ENCODE results near the gene ELF3.
A peak's percentile ranks its signal among the peaks of the same experiment; 100 is the strongest.
"Not testable (repeated sequence)": the region's sequence is repeated elsewhere in the genome, so short reads cannot be mapped to it uniquely, and the experiment has no call there.

The ELF3 gene
- total RNA-seq: 0.80 to 1.4 (median 0.96) reads per million in 4 donors

DNA sequence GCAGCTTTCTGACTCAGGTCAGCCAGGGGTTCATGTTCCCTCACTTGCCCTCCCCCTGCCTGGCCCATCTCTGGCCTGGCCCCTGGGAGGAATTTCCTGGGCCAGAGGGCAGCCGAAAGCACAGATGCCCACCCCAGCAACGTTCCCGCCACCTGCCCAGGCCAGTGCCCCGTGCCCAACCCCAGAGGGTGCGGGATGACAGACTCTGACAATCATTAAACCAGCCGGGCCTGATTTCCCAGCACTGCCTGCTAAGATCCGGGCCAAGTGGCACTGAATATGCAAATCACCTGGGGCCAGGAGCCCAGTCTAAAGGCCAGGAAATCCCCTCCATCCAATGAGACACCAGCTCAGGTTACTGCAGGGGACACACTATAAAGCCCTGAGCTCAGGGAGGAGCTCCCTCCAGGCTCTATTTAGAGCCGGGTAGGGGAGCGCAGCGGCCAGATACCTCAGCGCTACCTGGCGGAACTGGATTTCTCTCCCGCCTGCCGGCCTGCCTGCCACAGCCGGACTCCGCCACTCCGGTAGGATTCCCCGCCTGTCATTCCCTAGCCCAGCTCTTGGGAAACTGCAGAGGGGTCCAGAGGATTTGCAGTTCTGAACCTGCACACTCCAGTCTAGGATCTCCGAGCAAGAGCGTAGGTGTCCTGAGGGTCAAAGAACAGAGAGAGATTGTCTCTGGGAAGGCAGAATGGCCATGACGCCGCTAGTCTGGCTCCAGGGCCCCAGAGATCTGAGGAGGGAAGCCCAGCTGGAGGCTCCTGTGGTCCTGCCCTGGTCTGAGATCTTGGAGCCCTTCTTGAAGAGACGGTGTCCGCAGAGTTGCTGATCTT, at the start of gene ELF3:
ELF3 (plus strand) TSS at position 408 of the 836 bp plus-strand sequence. CDS start 550 bp downstream, outside the sequence.
- no peak for DNase-seq

DNA sequence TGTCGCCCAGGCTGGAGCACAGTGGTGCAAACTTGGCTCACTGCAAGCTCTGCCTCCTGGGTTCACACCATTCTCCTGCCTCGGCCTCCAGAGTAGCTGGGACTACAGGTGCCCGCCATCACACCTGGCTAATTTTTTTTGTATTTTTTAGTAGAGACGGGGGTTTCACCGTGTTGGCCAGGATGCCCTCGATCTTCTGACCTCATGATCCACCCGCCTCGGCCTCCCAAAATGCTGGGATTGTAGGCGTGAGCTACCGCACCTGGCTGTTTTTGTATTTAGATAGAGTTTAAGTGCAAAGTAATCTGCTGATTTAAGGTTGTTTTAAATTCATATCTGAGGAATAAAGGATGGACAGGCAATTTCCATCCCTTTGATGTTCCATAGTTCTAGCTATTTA, 48.0 kb upstream of the ELF3 start:
- DNase-seq: not testable (repeated sequence)

DNA sequence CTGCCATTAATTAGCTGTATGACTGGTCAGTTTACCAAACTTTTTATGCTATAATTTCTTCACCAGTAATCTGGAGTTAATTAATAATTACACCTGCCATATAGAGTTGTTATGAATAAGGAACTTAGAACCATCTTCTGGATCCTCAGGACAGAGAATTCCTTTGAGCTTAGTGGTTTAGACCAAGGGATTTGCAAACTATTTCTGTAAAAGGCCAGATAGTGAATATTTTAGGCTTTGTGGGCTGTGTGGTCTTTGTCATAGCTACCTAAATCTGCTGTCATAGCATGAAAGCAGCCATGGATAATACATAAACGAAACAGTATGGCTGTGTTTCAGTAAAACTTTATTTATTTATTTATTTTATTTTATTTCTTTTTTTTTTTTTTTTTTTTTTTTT, 46.1 kb upstream of the ELF3 start:
- no peak for DNase-seq

DNA sequence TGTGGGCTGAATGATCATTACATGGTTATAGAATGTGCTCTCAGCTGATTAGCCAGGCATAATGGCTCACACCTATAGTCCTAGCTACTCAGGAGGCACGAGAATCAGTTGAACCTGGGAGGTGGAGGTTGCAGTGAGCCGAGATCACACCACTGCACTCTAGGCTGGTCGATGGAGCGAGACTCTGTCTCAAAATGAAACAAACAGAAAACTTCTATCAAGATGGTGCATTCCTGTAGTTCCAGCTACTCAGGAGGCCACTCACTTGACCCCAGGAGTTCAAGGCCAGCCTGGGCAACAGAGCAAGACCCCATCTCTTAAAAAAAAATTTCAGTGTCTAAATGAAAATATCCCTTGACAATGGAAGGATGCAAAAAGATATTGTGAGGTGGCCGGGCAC, 44.2 kb upstream of the ELF3 start:
- DNase-seq: no peak

DNA sequence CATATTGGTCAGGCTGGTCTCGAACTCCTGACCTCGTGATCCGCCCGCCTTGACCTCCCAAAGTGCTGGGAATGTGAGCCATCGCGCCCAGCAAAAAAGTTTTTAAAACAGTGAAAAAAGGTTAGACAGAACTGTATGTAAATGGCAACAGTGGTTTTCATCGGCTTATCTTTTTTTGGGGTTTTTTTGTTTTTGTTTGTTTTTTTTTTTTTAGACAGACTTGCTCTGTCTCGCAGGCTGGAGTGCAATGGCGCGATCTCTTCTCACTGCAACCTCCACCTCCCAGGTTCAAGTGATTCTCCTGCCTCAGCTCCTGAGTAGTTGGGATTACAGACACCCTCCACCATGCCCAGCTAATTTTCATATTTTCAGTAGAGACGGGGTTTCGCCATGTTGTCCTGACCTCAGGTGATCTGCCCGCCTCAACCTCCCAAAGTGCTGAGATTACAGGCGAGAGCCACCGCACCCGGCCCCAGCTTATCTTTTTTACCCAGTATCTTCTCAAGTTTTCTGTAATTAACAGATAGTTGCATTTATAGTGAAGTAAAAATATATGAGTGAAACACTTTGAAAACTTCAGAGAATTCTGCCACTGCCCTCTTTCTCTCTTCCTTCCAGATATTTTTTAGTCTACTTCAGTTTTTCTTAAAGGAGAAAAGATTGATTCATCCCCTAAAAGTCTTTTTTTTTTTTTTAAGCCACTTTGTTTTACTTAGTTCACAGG, 42.0 kb upstream of the ELF3 start:
- DNase-seq: no peak

DNA sequence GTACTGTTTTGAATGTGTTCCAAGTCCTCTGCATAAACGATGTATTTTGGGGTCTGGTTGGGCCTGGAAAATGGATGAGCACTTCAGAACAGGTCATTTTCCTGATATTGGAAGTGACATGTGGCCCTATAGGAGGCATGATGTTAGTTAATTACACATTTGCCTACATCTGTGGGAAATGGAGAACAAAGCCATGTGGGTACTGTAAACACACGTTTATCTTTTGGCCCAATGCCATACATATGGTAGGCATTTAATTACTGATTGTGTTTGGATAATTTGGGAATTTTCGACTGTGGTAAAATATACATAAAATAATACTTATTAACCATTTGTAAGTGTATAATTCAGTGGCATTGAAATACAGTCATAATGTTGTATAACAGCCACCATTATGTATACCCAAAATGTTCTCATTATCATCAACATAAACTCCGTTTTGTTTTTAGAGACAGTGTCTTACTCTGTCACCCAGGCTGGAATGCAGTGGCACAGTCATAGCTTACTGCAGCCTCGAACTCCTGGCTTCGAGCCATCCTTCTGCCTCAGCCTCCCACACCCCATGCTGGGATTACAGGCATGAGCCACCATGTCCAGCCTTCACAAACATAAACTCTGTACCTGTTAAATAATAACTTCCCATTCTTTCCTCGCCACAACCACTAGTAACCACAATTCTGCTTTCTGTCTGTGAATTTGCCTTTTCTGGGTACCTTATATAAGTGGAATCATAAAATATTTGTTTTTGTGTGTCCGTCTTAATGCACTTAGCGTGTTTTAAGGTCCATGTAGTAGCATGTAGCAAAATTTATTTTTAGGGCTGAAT, 39.8 kb upstream of the ELF3 start:
- DNase-seq: no peak

DNA sequence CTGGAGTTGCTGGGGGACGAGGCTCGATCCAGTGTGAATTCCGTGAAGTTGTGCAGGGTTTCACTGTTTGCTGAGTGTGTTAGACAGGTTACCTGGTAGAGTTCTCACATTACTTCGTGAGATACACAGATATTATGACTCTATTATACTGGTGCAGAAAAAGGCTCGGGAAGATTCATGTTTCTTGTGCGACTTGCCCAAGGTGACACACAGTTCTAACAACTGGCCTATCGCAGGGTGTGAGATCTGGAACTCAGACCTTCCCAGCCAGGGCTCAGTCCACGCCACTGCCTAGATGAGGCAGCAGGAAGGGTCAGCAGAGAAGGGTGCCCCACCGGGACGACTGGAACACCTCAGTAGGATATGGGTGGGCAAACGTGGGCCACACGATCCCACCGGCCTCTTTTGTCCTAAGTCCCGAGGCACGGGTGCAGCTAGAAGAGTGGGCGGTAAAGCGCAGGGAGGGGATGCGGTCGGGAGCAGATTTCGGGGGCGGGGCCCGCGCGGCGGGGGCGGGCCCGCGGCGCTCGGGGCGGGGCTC, 28.2 kb upstream of the ELF3 start:
- peak in 4 of 5 donors; percentile 33 to 65 (median 55) for DNase-seq

DNA sequence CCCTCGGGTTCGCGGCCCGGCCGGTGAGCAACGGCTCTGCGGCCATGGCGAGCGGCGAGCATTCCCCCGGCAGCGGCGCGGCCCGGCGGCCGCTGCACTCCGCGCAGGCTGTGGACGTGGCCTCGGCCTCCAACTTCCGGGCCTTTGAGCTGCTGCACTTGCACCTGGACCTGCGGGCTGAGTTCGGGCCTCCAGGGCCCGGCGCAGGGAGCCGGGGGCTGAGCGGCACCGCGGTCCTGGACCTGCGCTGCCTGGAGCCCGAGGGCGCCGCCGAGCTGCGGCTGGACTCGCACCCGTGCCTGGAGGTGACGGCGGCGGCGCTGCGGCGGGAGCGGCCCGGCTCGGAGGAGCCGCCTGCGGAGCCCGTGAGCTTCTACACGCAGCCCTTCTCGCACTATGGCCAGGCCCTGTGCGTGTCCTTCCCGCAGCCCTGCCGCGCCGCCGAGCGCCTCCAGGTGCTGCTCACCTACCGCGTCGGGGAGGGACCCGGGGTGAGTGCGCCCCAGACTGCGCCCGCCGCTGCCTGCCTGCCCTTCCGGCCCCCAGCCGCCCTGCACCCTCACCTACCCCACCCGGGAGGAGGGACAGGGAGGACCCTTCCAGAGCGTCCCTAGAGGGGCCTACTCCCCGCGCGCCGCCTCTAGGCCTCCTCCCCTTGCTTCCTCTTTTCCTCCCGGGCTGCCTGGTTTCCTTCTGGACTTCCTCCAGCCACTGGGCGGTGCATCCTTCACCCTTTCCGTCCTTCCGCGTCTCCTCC, 27.6 kb upstream of the ELF3 start, which contains the start of gene RNPEP:
RNPEP (plus strand) TSS at position 26 of the 757 bp plus-strand sequence; CDS start at position 45, 19 bp downstream.
- peak; percentile 39 to 57 (median 46) for DNase-seq

DNA sequence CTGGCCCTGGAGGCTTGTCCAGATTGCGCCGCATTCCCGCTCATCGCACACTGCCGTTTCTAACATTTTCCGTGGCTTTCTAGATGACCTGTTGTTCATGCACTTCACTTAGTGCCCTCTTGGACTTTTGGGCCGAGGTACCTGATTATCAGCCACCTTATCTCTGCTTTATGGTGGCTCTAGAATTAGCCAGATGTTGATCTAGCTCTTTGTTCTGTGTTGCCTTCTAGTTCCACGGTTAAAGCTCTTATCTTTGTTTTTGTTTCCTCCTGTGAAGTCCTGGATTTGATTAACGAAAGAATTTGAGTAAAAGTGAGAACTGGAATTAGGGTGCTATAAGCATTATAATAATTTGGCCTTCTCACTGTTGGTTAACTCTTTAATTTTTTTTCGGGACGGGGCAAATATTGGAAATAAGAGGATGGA, 27.0 kb upstream of the ELF3 start:
- no peak for DNase-seq

DNA sequence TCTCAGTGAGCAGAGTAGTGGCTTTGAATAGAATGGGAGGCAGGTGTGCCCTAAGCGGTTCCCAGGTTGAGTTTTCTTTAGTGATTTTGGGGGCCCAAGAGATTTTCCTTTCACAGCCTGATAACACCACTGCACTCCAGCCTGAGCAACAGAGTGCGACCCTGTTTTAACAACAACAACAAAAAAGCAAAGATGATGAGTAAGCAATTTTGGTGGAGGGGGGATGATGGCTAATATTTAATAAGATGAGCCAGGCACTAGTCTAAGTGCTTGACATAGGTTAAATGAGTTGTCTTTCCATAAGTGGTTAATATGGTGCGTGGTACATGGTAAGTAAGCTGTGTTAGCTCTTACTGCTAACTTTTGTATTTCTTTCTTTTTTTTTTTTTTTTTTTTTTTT, 25.9 kb upstream of the ELF3 start:
- DNase-seq: no peak

DNA sequence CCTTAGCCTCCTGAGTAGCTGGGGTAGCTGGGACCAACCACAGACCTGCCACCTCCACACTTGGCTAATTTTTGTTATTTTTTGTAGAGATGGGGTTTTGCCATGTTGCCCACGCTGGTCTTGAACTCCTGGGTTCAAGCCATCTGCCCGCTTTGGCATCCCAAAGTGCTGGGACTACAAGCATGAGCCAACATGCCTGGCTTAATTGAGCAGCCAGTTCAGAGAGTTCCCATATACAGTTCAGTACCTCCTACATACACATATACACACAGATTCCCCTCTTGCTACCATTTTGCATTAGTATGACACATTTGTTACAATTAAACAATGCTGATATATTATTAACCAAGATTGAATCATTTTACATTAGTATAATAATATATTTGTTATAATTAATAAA, 25.0 kb upstream of the ELF3 start:
- no peak for DNase-seq

DNA sequence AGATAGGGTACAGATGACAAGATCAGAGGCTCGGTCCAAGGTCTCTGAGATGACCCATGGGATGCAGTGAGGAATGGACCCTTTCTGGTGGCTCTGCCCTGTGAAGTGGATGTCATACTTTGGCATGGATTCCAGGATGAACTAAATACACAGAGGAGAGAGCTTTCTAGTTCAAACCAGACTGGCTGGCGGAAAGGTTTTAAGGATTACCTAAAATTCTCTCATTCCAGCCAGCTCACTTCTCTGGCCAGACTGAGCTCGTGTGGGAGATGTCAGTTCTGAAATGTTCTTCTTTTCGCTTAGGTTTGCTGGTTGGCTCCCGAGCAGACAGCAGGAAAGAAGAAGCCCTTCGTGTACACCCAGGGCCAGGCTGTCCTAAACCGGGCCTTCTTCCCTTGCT, 21.8 kb upstream of the ELF3 start:
- DNase-seq: no peak

DNA sequence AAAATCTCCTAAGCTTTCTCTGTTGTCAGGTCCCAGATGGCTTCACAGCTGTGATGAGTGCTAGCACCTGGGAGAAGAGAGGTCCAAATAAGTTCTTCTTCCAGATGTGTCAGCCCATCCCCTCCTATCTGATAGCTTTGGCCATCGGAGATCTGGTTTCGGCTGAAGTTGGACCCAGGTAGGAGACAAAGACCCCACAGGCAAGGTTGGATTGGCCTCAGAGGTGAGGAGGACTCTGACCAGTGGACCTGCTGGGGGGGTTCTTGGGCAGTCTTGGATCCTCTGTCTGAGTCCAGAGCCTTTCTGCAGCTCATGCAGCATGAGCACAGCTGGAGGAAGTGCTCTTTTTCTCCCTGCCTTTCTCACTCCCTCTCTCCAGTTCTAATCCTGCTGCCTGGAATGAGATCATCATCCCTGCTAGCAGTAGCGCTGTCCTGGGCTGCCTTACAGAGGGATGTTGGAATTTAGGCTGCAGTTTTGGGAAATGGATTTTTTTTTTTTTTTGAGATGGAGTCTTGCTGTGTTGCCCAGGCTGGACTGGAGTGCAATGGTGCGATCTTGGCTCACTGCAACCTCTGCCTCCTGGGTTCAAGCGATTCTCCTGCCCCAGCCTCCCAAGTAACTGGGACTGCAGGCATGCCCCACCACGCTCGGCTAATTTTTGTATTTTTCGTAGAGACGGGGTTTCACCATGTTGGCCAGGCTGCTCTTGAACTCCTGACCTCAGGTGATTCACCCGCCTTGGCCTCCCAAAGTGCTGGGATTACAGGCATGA, 20.8 kb upstream of the ELF3 start:
- DNase-seq: no peak

DNA sequence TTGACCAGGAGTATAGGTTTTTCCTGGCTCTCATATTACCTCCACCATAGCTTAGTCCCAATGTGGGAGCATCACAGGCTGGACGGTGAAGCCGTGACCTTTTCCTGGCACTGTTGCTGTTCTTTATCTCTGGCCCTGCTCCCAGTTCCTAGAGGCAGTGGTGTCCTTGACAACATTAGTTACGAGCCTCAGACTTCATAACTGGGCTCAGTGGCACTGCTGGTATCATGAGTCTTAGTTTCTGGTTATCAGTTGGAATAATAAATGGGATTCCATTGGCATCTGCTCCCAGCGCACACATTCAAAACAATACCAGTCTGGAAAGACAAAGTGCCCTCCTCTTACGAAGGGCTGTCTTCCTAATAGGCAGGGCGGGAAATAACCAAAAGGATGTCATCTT, 20.0 kb upstream of the ELF3 start:
- no peak for DNase-seq

DNA sequence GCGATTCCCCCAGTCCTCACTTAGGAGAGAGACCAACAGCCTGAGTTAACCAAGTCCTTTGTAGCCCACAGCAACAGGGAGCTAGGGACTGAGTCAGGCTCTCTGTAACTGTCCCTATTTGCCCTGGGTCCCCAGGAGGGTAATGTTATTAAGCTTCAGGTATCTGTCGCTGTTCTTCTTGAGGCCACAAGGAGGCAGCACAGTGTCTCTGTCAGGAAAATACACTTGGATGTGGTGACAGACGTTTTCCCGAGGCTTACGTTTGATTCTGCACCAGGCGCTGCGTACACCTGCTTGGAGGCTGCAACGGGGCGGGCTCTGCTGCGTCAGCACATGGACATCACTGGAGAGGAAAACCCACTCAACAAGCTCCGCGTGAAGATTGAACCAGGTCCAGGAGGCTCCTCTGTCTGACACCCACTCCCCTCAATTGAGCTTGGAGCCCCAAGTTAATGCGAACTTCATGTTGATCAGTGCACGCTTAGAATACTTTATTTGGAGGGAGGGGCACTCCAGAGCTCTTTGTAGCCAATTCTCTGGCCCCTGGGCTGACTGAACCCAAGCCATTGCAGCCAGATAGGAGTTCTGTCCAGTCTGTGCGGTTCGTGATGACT, 10.7 kb upstream of the ELF3 start:
- peak in 1 of 5 donors; percentile 24 for DNase-seq

DNA sequence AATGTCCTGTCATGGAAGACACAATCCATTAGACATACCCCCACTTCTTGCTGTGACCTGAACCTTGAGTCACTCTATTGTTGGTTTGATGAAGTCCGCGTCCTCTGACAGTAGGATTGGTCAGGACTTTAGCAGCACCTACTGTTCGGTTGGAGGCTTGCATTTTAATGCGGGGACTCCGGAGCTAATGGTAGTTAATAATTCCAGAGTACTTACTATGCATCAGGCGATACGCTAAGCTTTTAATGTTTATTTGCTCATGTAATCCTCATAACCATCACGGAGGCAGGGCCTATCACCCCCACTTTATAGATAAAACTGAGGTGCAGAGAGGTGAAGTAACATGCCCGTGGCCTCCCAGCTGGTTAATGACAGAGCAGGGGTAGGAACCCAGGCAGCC, 7.9 kb upstream of the ELF3 start:
- DNase-seq: no peak

DNA sequence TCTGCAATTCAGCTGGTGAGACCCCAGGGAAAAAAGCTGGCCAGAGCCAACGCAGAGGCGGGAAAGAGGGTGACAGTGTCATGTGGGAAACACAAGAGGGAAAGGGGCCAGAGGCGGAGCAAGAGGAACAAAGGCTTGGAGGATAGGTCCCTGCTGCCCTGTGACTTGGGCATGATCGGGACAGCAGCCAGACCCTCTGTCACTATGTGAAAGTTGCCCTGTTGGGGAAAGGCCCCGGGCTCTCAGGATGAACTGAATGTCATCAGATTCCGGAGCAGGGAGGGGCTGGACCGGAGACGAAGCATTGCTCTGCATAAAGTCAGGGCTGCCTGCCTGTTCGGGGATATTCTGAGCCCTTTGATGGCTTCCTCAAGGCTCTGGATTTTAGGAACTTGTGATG, 5.7 kb upstream of the ELF3 start:
- no peak for DNase-seq

DNA sequence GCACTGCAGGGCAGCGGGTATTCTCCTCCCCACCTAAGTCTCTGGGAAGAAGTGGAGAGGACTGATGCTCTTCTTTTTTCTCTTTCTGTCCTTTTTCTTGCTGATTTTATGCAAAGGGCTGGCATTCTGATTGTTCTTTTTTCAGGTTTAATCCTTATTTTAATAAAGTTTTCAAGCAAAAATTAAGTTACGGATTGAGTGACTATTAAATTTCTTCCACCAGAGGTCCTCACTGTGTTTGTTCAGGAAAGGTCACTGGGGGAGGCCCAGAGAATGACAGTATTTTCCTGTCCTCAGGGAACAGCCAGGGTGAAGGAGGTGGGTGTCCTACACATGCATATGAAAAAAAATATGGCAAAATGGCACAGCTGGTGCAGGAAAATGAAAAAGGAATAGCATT, 4.4 kb upstream of the ELF3 start:
- no peak for DNase-seq

DNA sequence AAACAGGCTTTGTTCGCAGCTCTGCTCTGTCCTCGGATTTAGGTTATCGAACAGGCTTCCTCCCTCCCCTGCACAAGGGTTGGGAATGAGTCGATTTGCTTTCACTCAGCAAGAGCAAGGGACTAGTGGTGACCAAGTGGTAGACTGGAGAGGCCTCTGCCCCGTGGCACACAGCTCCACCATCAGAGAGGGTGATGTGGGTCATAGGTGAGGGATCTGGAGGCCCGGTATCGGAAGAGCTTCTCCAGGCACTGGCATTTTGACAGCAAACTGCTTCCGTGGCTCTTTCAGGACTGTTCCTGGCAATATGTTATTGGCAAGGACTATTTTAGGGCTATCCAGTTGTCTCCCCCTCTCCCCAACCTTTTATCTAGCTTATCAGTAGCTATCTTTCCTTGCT, 3.1 kb upstream of the ELF3 start:
- no peak for DNase-seq

DNA sequence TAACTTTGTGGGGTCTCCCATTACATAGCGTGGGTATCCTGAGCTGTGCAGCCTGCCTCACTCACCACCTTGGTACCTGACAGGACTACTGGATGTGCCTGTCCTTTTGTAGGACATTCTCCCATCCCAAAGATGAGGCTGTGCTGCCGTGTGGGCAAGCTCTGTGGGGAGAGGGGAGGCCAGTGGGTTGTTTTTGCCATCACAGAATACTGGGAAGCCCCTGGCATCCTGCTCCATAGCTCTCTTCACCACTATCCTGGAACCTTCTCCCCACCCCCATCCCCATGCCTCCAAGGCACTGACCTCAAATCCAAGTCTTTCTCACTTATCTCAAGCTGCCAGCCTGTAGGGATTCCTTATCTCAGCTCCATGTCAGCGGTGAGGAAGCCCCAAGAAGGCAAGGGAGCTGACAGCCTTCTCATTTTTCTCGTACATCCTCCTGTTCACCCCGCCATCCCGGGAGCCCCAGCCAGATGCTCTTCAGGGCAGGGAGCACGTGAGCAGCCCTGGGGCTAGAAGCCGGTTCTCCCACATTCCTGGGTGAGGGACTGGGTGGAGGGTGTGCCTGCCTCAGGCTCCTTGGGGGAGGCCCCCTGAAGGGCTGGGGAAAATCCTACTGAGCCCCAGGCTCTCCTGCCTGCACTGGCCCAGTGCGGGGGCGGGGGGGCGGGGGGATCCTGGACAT, 2.4 kb upstream of the ELF3 start:
- DNase-seq: no peak

Measured in T-helper 1 cell (primary cell).